NCI-H146 treated with DMSO at 0.1 percent for 48 hours (cell line): Measurements from ENCODE around the gene CD300A.

Experiments
- DNase-seq: peaks from one replicate; lab custom pipeline; 2025; ENCODE audit not compliant: unreplicated experiment; lab: John Stamatoyannopoulos, UW

Gene CD300A

DNA sequence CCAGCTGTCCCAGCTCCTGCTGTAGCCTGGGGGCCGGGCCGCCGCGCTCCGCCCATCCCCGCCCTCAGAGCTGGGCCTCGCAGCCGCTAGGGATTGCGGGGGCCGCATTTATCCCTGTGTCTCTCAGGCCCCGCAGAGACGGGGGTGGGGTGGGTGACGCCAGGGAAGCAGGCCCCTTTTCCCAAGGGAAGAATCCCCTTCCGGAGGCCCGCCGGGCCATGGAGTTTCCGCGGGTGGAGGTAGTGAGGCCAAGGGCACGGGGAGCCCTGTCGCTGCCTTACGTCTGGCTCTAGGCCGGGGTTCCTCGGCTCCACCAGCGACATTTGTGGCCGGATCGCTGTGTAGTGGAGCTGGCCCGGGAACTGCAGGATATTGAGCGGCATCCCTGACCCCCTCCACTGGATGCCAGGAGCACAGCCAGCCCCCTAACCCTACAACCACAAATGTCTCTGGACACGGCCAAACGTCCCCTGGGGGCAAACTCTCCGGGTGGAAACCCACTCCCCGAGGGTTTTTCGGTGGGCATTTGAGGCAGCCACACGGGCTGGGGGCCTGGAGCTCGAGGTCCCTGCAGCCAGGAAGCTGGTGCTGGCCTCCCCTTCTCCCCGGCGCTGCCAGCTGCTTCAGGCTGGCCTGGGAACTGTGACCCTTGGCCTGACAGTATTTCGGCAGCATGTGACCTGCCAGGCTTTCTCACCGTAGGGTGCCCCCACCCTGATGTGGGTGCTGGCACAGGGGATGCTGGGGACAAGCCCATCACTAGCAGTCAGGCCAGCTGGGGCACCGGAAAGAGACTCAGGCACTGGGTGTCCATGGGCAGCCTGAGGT is 12.0 kb upstream of the CD300A start:
- peak; percentile 21 for DNase-seq

DNA sequence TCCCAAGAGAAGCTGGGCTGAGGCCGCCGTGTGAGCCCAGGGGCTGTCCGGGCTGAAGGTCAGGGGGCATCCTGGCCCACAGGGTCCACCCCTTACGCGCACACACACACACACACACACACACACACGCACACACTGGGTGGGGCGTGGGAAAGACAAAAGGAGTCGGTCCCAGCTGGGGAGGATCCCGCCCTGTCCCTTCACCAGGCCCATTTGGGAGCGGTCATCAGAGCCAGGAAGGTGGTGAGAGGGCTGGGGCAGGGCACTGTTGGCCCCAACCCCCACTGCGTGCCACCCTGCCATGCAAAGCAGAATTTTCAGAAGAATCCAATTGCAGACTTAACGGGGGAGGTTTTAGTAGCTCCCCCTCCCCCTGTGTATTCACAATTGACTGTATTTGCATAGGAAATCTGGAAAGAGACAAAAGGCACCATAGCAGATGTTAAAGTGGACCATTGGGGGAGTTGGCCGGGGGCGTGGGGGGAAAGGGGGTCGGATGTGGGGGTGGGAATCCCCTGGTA is 11.3 kb upstream of the CD300A start:
- DNase-seq, result no peak

DNA sequence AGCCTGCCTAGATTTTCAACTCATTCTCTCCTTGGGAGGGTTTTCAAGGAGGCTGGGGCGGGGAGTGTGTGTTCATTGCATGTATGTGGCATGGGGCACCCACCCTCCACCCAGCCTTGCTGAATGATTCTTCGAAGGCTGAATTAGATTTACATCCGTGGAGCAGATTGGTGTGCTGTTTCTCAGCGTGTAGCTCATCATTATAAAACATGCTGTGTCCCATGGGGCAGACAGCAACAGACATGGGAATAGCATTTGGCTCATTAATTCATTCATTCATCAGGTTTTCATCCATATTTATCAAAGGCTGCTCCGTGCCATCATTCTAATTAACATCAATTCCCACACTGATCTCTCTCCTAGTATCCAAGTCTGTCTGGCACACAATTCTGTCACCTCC is 10.6 kb upstream of the CD300A start:
- DNase-seq, result no peak

DNA sequence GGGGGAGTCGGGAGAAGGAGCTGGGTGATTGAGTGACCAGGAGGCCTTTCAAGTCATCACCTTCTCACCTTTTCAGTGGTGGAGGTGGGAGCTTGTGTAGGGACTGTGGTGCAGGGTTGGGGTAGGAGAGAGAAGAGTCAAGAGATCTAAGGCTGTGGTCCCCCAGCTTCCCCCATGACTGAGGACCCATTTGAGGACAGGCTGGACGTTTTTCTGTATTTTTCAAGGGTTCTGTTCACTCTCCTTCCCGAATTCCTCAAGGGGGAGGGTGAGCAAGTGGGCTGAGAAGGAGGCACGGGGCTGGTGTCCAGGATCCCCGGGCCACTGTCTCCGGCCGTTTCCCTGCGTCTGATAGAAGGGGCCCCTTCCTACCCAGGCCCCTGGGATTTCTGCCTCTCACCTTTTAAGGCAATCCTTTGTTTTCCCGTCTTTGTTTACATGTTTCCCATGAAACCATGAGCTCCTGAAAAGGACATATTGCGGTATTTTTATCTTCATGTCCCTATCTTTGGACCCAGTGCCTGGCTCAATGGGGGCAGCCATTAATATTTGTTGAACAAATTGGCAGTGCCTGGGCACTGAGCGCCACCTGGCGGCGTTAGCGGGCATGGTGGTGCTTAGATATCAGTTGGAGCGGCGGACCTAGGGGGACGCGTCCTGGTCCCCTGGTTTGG is 9.2 kb upstream of the CD300A start:
- DNase-seq, result no peak

DNA sequence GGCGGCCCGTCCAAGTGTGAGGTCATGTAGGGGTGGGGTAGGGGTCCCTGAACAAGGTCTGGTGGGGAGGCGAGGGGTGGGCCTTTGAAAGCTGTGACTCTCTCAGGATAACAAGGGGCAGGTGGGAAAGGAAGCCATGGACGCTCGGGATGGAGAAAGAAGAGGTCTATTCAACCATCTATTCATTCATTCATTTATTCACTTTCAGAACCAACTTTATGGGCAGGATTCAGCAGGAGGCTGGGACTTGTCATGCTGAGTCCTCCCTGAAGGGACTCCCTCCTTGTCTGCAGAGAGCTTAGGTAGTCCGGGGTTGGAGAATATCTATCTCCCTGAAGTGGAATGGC is 8.6 kb upstream of the CD300A start:
- DNase-seq, result no peak

DNA sequence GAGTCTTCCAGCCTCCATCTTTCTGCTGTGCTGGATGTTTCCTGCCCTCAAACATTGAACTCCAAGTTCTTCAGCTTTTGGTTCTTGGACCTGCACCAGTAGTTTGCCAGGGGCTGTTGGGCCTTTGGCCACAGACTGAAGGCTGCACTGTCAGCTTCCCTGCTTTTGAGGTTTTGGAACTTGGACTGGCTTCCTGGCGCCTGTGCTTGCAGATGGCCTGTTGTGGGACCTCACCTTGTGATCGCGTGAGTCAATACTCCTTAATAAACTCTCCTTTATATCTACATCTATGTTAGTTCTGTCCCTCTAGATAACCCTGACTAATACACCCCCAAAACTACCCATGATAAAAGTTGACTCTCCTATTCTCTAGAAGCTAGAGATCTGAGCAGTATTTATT is 7.6 kb upstream of the CD300A start:
- no peak for DNase-seq

DNA sequence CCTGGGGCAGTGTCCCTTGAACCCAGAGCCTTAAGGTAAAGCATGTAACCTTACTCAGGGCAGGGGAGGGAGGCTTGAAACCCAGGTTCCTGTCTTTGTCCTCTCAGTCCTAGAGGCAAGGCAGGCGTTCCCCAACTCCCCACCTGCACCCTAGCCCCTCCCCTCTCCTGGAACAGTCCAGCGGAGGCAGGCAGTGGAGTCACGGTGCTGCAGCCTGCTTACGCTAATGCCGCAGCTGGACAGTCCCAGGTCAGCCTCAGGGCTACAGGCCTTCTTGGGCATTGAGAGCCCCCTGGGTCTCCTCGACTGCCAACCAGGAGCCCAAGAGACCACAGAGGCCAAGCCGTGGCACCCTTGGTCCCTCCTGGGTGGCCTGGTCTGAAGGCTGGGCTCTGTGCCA is 6.8 kb upstream of the CD300A start:
- no peak for DNase-seq

DNA sequence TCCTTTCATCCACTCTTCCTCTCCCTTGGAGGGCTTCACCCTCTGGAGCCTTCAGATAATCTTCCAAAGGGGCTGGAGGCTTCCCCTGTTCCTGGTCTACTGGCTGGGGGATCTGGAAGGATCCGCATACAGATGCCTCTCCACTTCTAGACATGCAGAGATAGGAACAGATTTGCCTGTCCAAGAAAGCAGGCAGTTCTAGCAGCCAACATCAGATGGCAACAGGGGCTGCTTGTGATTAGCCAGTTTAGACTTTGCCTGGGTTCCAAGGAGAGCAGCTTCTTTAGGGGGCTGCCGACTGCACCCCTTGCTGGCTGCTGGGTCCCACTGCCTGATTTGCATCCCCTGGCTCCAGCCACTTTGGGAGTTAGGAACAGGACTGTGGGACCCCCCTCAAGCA is 6.2 kb upstream of the CD300A start:
- no peak for DNase-seq

DNA sequence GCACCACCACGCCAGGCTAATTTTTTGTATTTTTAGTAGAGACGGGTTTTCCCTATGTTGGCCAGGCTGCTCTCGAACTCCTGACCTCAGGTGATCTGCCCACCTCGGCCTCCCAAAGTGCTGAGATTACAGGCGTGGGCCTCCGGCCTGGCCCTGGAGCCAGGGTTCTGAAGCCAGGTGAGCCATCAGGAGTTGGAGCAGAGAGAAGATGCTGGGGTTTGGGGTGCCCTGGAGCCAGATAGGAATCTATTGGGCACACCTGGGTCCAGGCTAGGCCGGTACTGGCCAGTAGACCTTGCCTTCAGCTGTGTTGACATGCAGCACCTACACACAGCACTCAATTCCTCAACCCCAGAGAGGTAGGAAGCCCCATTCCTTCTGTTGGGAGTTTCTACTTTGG is 5.4 kb upstream of the CD300A start:
- DNase-seq, result no peak

DNA sequence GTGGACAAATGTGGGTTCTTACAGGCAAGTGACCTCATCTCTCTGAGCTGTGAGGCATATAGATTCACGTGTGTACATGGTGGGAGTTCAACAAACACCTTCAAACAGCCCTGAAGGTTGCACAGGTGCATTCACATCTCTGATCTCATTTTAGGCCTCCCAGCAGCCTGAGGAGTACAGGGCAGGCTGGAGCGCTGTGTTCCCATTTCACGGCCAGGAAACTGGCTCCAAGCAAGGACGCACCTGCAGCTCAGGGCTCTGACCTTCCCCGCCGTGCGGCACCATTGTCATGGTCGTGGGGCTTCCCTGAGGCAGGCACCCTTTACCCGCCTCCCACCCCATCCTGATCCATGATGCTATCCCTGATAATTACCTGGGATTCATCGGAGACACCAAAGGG is 4.8 kb upstream of the CD300A start:
- DNase-seq, result no peak

DNA sequence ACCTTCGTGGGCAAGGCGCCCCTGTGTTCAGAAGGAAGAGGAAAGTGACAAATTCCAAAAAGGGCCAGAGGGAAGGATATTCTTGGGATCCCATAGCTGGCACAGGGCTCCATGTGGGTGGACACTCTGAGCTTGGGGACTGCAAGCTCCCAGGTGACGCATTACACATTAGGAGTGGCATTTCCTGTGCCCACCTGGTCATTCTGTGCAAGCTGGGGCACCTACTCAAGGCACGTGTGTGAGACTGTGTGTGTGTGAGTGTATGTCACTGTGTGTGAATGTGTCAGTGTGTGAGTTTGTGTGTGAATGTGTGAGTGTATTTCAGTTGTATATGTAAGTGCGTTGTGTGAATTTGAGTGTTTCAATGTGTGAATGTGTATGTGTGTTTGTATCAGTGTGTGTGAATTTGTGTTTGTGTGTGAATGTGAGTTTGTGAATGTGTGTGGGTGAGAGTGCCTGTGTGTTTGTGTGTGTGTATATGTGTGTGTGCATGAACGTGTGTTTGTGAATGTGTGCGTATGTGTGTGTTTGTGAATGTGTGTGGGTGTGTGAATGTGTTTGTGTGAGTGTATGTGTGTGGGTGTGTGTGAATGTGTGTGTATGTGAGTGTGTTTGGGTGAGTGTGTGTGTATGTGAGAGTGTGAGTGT is 1.6 kb upstream of the CD300A start:
- no peak for DNase-seq

DNA sequence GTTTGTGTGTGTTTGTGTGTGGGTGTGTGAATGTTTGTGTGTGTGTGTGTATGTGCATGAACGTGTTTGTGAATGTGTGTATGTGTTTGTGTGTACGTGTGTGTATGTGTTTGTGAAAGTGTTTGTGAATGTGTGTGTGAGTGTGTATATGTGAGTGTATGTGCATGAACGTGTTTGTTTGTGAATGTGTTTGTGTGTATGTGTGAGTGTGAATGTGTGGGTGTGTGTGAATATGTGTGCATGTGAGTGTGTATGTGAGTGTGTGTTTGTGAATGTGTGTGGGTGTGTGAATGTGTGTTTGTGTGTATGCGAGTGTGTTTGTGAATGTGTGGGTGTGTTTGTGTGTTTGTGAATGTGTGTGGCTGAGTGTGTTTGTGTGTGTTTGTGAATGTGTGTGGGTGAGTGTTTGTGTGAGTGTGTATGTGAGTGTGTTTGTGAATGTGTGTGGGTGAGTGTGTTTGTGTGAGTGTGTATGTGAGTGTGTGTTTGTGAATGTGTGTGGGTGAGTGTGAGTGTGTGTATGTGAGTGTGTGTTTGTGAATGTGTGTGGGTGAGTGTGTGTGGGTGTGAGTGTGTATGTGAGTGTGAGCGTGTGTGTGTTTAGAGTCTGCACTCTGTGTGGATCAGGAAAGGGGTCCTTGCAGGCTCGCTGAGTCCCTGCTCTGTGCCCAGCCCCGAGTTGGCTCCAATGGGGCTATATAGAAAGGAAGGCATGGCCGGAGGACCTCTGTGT is 890 bp upstream of the CD300A start:
- no peak for DNase-seq

DNA sequence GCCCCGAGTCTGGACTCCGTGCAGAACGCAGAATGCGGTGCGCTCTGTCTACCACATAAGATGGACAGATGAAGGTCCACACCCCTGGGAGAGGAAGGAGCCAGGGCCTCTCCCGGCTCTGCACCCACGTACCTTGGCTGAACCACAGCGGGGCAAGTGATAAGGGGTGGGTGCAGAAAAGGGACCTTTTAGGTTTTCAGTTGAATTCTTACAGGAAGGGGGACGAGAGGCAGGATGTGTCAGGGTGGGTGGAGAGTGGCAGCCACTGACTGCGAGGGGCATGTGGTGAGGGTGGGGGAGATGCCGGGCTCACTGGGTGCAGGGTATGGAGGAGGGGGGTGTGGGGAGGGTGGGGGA is 372 bp downstream of the CD300A start:
- DNase-seq, result no peak

DNA sequence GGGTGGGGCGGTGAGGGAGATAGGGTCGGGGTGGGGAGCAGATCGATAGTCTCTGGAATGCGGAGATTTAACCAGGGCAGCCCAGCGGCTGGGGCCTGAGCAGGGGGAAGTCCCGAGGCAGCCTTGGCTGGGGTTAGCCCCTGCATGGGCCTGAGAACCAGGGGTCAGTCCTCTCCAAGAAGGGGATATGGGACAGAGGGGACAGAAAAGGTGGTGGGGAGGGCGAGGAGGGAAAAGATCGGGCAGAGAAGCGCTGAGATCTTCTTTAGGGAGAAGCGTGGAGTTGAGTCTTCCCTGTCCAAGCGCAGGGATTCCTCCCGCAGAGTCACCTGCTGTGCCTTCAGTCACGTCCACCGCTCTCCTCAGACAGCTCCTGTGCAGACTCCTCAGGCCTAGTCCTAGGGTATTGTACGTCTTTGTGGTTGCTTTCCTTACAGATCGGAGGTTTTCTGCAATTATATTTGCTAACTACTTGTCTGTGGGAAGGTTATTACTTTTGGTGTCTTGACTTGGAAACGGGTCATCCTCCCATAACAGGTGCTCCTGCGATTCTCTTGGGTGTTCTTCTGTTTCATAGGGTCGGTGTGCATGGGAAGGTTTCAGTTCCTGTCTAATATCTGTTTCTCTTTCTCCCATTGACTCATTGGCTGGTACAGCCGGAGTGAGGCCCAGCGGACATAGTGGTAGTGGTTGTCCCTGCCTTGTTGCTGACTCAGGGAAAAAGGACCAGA is 952 bp downstream of the CD300A start:
- no peak for DNase-seq

DNA sequence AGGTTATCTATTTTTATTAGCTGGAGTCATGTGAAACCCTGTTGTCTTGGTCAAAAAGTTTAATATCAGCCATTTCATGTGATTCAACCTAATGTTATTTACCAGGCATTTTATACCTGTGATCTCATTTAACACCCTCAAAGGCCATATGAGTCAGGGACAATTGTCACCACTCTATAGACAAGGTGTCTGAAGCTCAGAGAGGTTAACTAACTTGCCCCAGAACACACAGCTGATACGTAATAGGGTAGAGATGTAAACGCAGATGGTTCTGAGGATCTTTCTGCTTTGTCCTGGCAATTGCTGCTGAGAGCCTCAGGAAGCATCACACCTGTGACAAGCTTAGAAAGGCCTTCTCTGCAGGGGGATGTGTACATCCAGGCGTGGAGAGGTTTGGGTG is 4.9 kb downstream of the CD300A start:
- no peak for DNase-seq

DNA sequence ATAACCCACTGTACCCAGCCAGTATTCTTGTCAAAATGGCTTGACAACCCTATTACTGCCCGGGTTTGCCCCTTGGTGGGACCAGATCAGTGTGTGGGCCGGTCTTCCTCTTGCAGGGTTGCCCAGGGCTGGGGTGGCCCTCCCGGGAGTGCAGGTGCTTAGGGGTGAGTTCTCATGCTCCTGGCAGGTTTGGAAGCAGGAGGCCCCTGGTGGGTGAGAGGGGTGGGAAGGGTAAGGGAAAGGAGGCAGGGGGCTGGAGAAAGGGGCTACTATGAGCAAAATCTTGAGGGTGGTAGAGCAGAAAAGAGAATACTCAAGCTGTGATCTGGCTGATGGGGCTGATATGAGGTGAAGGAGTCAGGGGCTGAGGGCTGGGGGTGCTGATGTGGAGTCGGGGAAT is 6.5 kb downstream of the CD300A start:
- DNase-seq, result no peak

DNA sequence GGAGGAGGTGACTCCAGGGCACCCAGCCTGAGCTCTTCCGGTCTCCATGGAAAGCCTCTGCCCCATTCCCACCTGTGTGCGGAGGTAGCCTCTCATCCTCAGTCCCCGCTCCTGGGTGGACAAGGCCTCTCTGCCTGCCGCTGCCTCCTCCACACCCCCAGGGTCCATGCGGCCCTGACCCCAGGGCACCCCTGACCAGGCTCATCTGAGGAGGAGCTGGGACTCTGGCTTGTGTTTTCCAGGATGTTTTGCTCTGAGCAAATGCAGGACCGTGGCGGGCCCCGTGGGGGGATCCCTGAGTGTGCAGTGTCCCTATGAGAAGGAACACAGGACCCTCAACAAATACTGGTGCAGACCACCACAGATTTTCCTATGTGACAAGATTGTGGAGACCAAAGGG is 6.9 kb downstream of the CD300A start:
- no peak for DNase-seq

DNA sequence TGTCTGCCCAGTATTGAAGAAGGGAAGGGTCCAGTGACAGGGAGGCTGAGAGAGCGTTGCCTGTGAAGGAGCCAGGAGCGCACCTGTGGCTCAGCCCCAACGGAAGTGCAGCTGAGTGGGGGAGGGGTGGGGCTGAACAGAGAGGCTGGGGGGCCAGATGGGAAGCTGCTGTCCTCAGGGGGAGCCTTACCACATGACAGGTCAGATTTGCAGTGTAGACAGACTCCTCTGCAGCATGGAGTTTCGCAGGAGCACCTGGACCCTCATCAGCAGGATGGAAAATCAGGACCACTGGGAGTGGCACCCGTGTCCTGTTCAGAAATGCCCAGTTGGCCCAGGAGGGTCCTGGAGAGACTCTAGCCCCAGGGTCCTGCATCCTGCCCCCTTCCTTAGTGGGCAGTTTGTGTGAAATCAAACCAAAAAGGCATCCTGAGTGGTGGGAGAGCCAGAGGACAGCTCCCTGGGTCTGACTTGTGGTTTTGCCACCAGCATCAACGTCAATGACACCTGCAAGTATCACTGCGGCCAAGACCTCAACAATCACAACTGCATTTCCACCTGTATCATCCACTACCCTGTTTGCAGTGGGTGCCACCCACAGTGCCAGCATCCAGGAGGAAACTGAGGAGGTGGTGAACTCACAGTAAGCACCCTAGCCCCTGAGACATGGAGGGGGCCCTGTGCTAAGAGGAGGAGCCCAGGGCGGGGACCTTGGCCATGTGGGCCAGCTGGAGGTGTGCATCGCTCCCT is 7.8 kb downstream of the CD300A start:
- DNase-seq, result no peak

DNA sequence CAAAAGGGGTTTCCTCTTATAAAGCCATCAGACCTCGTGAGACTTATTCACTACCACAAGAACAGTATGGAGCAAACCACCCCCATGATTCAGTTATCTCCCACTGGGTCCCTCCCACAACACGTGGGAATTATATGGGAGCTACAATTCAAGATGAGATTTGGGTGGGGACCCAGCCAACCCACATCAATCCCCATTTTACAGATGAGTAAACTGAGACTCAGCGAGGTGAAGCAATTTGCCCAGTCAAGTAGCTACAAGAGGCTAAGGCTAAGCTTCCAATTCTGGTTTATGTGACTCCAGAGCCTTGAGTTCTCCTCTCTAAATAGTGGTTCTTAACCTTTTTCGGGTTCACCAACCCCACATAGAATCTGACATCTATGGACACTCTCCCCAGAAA is 8.8 kb downstream of the CD300A start:
- no peak for DNase-seq

DNA sequence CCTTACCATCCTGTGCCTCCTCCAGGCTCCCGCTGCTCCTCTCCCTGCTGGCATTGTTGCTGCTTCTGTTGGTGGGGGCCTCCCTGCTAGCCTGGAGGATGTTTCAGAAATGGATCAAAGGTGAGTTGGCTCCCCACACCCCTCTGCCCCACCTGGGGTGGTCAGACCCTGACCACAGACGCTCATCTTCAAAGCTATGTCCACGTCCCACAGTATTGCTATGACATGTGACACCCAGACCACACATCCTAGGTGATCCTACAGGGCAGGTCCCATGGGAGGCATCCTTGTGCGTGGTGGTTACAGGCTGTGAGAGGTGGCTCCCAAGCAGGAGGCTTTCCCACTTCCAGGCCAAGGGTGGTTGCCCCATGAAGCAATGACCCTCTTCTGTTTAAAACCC is 11.0 kb downstream of the CD300A start:
- no peak for DNase-seq
